ENCODE measurements around the gene KLHL35.

- TF ChIP-seq POLR2A (IDR thresholded peaks at IDR 0.05), result no peak
- TF ChIP-seq, protein P1, sequence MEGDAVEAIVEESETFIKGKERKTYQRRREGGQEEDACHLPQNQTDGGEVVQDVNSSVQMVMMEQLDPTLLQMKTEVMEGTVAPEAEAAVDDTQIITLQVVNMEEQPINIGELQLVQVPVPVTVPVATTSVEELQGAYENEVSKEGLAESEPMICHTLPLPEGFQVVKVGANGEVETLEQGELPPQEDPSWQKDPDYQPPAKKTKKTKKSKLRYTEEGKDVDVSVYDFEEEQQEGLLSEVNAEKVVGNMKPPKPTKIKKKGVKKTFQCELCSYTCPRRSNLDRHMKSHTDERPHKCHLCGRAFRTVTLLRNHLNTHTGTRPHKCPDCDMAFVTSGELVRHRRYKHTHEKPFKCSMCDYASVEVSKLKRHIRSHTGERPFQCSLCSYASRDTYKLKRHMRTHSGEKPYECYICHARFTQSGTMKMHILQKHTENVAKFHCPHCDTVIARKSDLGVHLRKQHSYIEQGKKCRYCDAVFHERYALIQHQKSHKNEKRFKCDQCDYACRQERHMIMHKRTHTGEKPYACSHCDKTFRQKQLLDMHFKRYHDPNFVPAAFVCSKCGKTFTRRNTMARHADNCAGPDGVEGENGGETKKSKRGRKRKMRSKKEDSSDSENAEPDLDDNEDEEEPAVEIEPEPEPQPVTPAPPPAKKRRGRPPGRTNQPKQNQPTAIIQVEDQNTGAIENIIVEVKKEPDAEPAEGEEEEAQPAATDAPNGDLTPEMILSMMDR (IDR thresholded peaks at IDR 0.05), result no peak
These were observed 8.2 kb upstream of the KLHL35 start for GRCh38 chr11:75440960-75441803.
